ENCODE results near the gene C17orf114.
A peak's percentile ranks its signal among the peaks of the same experiment; 100 is the strongest.

The C17orf114 gene

GRCh38 chr17:4789701-4789950, 12.5 kb downstream of the C17orf114 start:
- H3K36me3 ChIP-seq = no peaks in the 10 kb centered on the region
- H3K9me3 ChIP-seq = no peaks in the 10 kb centered on the region
- peak overlapping the region; percentile 90 for H3K27ac ChIP-seq
- DNase-seq = no peak
- peak overlapping the region; percentile 85 for H3K4me3 ChIP-seq
- no peak for TF ChIP-seq CTCF (IDR thresholded peaks at IDR 0.05)
- H3K4me1 ChIP-seq = peaks cover 44% of the 10 kb centered on the region
- H3K27me3 ChIP-seq = peaks cover 12% of the 10 kb centered on the region
- ATAC-seq = no peak
- intact Hi-C loops (cut with DNase I) = loop anchor here (10.0 kb wide), 1 partner anchor 55 kb away; the partner anchor contains the start of genes CXCL16, MED11 and ZMYND15

GRCh38 chr17:4788807-4789700, 13.1 kb downstream of the C17orf114 start, which contains the start of gene GLTPD2:
GLTPD2 (plus strand) TSS chr17:4788964; CDS start chr17:4789012, 48 bp downstream.
- H3K4me1 ChIP-seq = peaks cover 44% of the 10 kb centered on the region
- DNase-seq = no peak

GRCh38 chr17:4788159-4788806, 13.8 kb downstream of the C17orf114 start:
- TF ChIP-seq CTCF (IDR thresholded peaks at IDR 0.05) = no peak
- ATAC-seq (no peak), DNase-seq (no peak)
- Histone ChIP-seq H3K27ac (peak overlapping the region; percentile 90), H3K9me3 (no peaks in the 10 kb centered on the region), H3K4me3 (peak overlapping the region; percentile 85), H3K4me1 (peaks cover 44% of the 10 kb centered on the region), H3K36me3 (no peaks in the 10 kb centered on the region), H3K27me3 (peaks cover 26% of the 10 kb centered on the region)
- intact Hi-C loops (cut with DNase I) = loop anchor here (10.0 kb wide), 1 partner anchor 53 kb away; the partner anchor contains the start of genes CXCL16, MED11 and ZMYND15

More at GRCh38 chr17:4788807-4789700, 13.1 kb downstream of the C17orf114 start, which contains the start of gene GLTPD2:
- intact Hi-C loops (cut with DNase I) = loop anchor here (10.0 kb wide), 1 partner anchor 54 kb away; the partner anchor contains the start of genes CXCL16, MED11 and ZMYND15
- no peak for TF ChIP-seq CTCF (IDR thresholded peaks at IDR 0.05)
- Histone ChIP-seq H3K4me3 (peak within 1 kb of the TSS; percentile 85), H3K27me3 (peaks cover 18% of the 10 kb centered on the region), H3K36me3 (no peaks in the 10 kb centered on the region), H3K9me3 (no peaks in the 10 kb centered on the region), H3K27ac (peak within 1 kb of the TSS; percentile 90)
- ATAC-seq = no peak

- DNase-seq (no peak), ATAC-seq (no peak)
- Histone ChIP-seq H3K27ac (no peak overlapping the region), H3K9me3 (no peaks in the 10 kb centered on the region), H3K27me3 (peaks cover 35% of the 10 kb centered on the region), H3K4me1 (peaks cover 44% of the 10 kb centered on the region), H3K4me3 (peak overlapping the region; percentile 19), H3K36me3 (no peaks in the 10 kb centered on the region)
- intact Hi-C loops (cut with DNase I) = loop anchor here (10.0 kb wide), 1 partner anchor 52 kb away; the partner anchor contains the start of genes CXCL16, MED11 and ZMYND15
- TF ChIP-seq CTCF (IDR thresholded peaks at IDR 0.05) = no peak
Observed at GRCh38 chr17:4786516-4786915, 15.6 kb downstream of the C17orf114 start.

DNA sequence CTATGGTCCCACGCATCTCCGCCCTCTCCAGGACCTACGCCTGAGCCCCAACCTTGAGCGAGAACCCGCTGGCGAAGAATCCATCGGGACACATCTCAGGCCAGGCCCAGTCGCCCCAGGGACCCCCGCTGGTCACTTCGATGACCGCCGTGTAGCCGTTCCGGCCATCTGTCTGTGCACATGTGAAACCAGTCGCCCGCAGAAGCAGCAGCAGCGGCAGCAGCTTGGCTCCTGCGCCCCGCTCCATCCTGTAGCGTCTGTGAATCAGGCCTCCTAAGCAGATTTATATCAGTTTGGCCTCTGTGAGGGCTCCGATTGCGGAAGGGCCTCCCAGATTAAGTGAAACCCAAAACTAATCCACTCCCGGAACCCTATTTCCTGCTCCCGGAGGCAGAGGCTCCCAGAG, 16.0 kb downstream of the C17orf114 start, which contains the start of gene VMO1:
TSS of gene VMO1 (minus strand) at position 259 of the 406 bp plus-strand sequence. CDS start at position 247, 12 bp downstream.
- H3K36me3 ChIP-seq = no peaks in the 10 kb centered on the region
- H3K27me3 ChIP-seq = peaks cover 35% of the 10 kb centered on the region
- no peak within 1 kb of the TSS for H3K27ac ChIP-seq
- no peak for ATAC-seq
- peak within 1 kb of the TSS; percentile 25 for H3K4me3 ChIP-seq
- no peaks in the 10 kb centered on the region for H3K9me3 ChIP-seq
- TF ChIP-seq CTCF (IDR thresholded peaks at IDR 0.05) = no peak
- intact Hi-C loops (cut with DNase I) = loop anchor here (10.0 kb wide), 1 partner anchor 51 kb away; the partner anchor contains the start of genes CXCL16, MED11 and ZMYND15
- peaks cover 44% of the 10 kb centered on the region for H3K4me1 ChIP-seq
- no peak for DNase-seq
